Ovary (tissue), 3 donors: ENCODE data around the gene MTM1.

ENCODE experiments used
- CTCF ChIP-seq, 3 donors: fragments of 450-650 bp in 2 of 3; fragments of 200-600 bp in 1 of 3; IDR thresholded peaks; one replicate each; pipeline versions ENCODE4 v1.5.1 to v1.8.0; 2016 to 2022; ENCODE audit warnings: antibody characterized with exemption in 3 of 3, mild to moderate bottlenecking in 1 of 3
- EP300 ChIP-seq: sonication (generic); formaldehyde crosslinking; IDR thresholded peaks from one replicate; pipeline ENCODE4 v1.6.1; 2017; ENCODE audit warnings: antibody characterized with exemption
- POLR2A ChIP-seq: fragments of 450-650 bp; IDR thresholded peaks from one replicate; pipeline ENCODE4 v1.6.1; 2017; ENCODE audit warnings: antibody characterized with exemption, mild to moderate bottlenecking, moderate library complexity
- donor health status: DM: no; HTN: no; CAD: no.

- TF ChIP-seq EP300 (no peak), CTCF (IDR thresholded peaks at IDR 0.05) (no peak), POLR2A (no peak)
Measured at GRCh38 chrX:150537851-150538250, 30.6 kb upstream of the MTM1 start.
